NCI-H774 (cell line): ENCODE results near the gene PAX8.

Source experiments
- DNase-seq: peaks from one replicate; lab custom pipeline; 2025; lab: John Stamatoyannopoulos, UW

PAX8 gene

GRCh38 chr2:113183264-113183663 is 95.5 kb downstream of the PAX8 start:
- DNase-seq, result no peak

- DNase-seq, result no peak
Observed at GRCh38 chr2:113182471-113183260, 96.1 kb downstream of the PAX8 start.

- DNase-seq, result no peak
Observed at GRCh38 chr2:113181258-113182051, 97.3 kb downstream of the PAX8 start.

GRCh38 chr2:113180131-113180946 is 98.4 kb downstream of the PAX8 start:
- no peak for DNase-seq

GRCh38 chr2:113179446-113180045 is 99.2 kb downstream of the PAX8 start:
- no peak for DNase-seq

GRCh38 chr2:113178891-113179290 is 99.8 kb downstream of the PAX8 start:
- no peak for DNase-seq

GRCh38 chr2:113178069-113178746 is 100.5 kb downstream of the PAX8 start:
- no peak for DNase-seq

GRCh38 chr2:113176696-113177355 is 101.9 kb downstream of the PAX8 start:
- DNase-seq, result no peak

- DNase-seq, result no peak
Observed at GRCh38 chr2:113175736-113176695, 102.7 kb downstream of the PAX8 start.

GRCh38 chr2:113175042-113175628 is 103.6 kb downstream of the PAX8 start:
- no peak for DNase-seq

- no peak for DNase-seq
Observed at GRCh38 chr2:113174376-113174750, 104.4 kb downstream of the PAX8 start.

GRCh38 chr2:113173542-113174375 is 105.0 kb downstream of the PAX8 start, which contains the start of gene PSD4:
Gene PSD4 (plus strand): TSS chr2:113173971. CDS start chr2:113182457, 8,486 bp downstream.
- DNase-seq, result no peak

GRCh38 chr2:113172721-113173541 is 105.8 kb downstream of the PAX8 start:
- DNase-seq, result no peak

GRCh38 chr2:113171334-113172075 is 107.2 kb downstream of the PAX8 start:
- no peak for DNase-seq

GRCh38 chr2:113169586-113169985 is 109.1 kb downstream of the PAX8 start:
- DNase-seq, result no peak

GRCh38 chr2:113169002-113169530 is 109.7 kb downstream of the PAX8 start:
- DNase-seq, result no peak
